WTC11 (cell line): ENCODE measurements around the gene TRRAP.

Experiments used
- ARID4B ChIP-seq: sonication (generic); formaldehyde crosslinking; IDR thresholded peaks from 2 replicates; pipeline ENCODE4 v1.8.0; 2023; ENCODE audit warnings: missing genetic modification reagents, mild to moderate bottlenecking, borderline replicate concordance
- ATF1 ChIP-seq: sonication (generic); formaldehyde crosslinking; IDR thresholded peaks from 2 replicates; pipeline ENCODE4 v1.8.1; 2023; ENCODE audit warnings: mild to moderate bottlenecking, moderate library complexity, missing genetic modification reagents
- CTCF ChIP-seq: fragments of 200-600 bp; IDR thresholded peaks from 2 replicates; pipeline ENCODE4 v1.8.0; 2022; ENCODE audit warnings: antibody characterized with exemption
- IRF1 ChIP-seq: sonication (generic); formaldehyde crosslinking; IDR thresholded peaks from 2 replicates; pipeline ENCODE4 v1.8.0; 2023; ENCODE audit warnings: missing genetic modification reagents
- JUN ChIP-seq: sonication (generic); formaldehyde crosslinking; IDR thresholded peaks from 2 replicates; pipeline ENCODE4 v1.8.0; 2023; ENCODE audit warnings: mild to moderate bottlenecking, missing genetic modification reagents
- KAT7 ChIP-seq: sonication (generic); formaldehyde crosslinking; IDR thresholded peaks from 2 replicates; pipeline ENCODE4 v1.8.1; 2023; ENCODE audit warnings: missing genetic modification reagents, mild to moderate bottlenecking, borderline replicate concordance
- MXD4 ChIP-seq: fragments of 250-450 bp; sonication (Bioruptor Pico); IDR thresholded peaks from 2 replicates; pipeline ENCODE4 v1.8.0; 2021; ENCODE audit warnings: mild to moderate bottlenecking, moderate library complexity, borderline replicate concordance
- STAT6 ChIP-seq: sonication (generic); formaldehyde crosslinking; conservative IDR thresholded peaks from 2 replicates; pipeline ENCODE4 v1.8.1; 2023; ENCODE audit warnings: mild to moderate bottlenecking, low read depth, missing genetic modification reagents, moderate library complexity
- USF1 ChIP-seq: sonication (generic); formaldehyde crosslinking; IDR thresholded peaks from 2 replicates; pipeline ENCODE4 v1.8.0; 2022; ENCODE audit warnings: mild to moderate bottlenecking, missing genetic modification reagents
- USF2 ChIP-seq: sonication (generic); formaldehyde crosslinking; IDR thresholded peaks from 2 replicates; pipeline ENCODE4 v1.8.1; 2023; ENCODE audit warnings: mild to moderate bottlenecking, missing genetic modification reagents, moderate library complexity
- ZBTB43 ChIP-seq: sonication (generic); formaldehyde crosslinking; IDR thresholded peaks from 2 replicates; pipeline ENCODE4 v1.8.1; 2023; ENCODE audit warnings: mild to moderate bottlenecking, missing genetic modification reagents
- ZNF121 ChIP-seq: sonication (generic); formaldehyde crosslinking; IDR thresholded peaks from 2 replicates; pipeline ENCODE4 v1.8.0; 2023; ENCODE audit warnings: missing genetic modification reagents
- ZNF416 ChIP-seq: fragments of 250-450 bp; sonication (Bioruptor Pico); IDR thresholded peaks from 2 replicates; pipeline ENCODE4 v1.9.0; 2021; ENCODE audit warnings: mild to moderate bottlenecking, inconsistent platforms

GRCh38 chr7:98970805-98971204, 92.5 kb downstream of the TRRAP start:
- TF ChIP-seq IRF1 (CRISPR knock-in tag) (no peak), CTCF (no peak), KAT7 (CRISPR knock-in tag) (no peak), MXD4 (CRISPR knock-in tag) (no peak), ZNF416 (CRISPR knock-in tag) (no peak), ZNF121 (CRISPR knock-in tag) (no peak), ATF1 (CRISPR knock-in tag) (no peak), ARID4B (CRISPR knock-in tag) (no peak), JUN (CRISPR knock-in tag) (no peak), USF2 (no peak), STAT6 (CRISPR knock-in tag) (no peak), ZBTB43 (CRISPR knock-in tag) (no peak), USF1 (no peak)
